ENCODE data around the gene APBB1IP.
"Not testable (repeated sequence)": the region's sequence is repeated elsewhere in the genome, so short reads cannot be mapped to it uniquely, and the experiment has no call there.

- TF ChIP-seq, protein P1, sequence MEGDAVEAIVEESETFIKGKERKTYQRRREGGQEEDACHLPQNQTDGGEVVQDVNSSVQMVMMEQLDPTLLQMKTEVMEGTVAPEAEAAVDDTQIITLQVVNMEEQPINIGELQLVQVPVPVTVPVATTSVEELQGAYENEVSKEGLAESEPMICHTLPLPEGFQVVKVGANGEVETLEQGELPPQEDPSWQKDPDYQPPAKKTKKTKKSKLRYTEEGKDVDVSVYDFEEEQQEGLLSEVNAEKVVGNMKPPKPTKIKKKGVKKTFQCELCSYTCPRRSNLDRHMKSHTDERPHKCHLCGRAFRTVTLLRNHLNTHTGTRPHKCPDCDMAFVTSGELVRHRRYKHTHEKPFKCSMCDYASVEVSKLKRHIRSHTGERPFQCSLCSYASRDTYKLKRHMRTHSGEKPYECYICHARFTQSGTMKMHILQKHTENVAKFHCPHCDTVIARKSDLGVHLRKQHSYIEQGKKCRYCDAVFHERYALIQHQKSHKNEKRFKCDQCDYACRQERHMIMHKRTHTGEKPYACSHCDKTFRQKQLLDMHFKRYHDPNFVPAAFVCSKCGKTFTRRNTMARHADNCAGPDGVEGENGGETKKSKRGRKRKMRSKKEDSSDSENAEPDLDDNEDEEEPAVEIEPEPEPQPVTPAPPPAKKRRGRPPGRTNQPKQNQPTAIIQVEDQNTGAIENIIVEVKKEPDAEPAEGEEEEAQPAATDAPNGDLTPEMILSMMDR (IDR thresholded peaks at IDR 0.05; ENCODE audit: low read depth, low read length) = not testable (repeated sequence)
- TF ChIP-seq POLR2A (IDR thresholded peaks at IDR 0.05; ENCODE audit: extremely low read depth, insufficient read length) = not testable (repeated sequence)
These were observed 166.4 kb downstream of the APBB1IP start for GRCh38 chr10:26604320-26605093.
